Lower lobe of right lung (tissue), 2 donors: Measurements from ENCODE around the gene FAM83C. TPM values are rescaled to one million over a fixed set of nuclear protein-coding genes. Genes with fewer than 3 reads are reported as not detected.

Experiments
- ATAC-seq, 2 donors: fragments of 200-7000 bp; cut with Tn5 transposase; one replicate each; pipeline ENCODE4 v1.9.1; 2020 to 2022; ENCODE audit warnings: mild to moderate bottlenecking in 2 of 2, moderate library complexity in 2 of 2
- DNase-seq: peaks from one replicate; pipeline ENCODE4 v3.0.0-alpha.2; 2020
- H3K27ac ChIP-seq: fragments of 200-600 bp; one replicate; pipeline ENCODE4 v1.8.0; 2022
- H3K27me3 ChIP-seq: fragments of 200-600 bp; one replicate; pipeline ENCODE4 v1.8.0; 2022; ENCODE audit warnings: low read depth
- H3K36me3 ChIP-seq: fragments of 200-600 bp; one replicate; pipeline ENCODE4 v1.8.0; 2022; ENCODE audit warnings: mild to moderate bottlenecking
- H3K4me1 ChIP-seq: fragments of 200-600 bp; one replicate; pipeline ENCODE4 v1.8.0; 2022
- H3K4me3 ChIP-seq: fragments of 200-600 bp; one replicate; pipeline ENCODE4 v1.8.0; 2022; ENCODE audit warnings: mild to moderate bottlenecking
- H3K9me3 ChIP-seq: fragments of 200-600 bp; one replicate; pipeline ENCODE4 v1.8.0; 2022
- intact Hi-C: fragments of 100-400 bp; cut with DNase I; formaldehyde crosslinking; loops from one replicate; pipeline ENCODE4 v1.11.0; 2022
- total RNA-seq: library from RNA; stranded (reverse); fragmentation: NEBNext Ultra II Directional; extraction: Animal tissue kit (Norgen Biotek cat#: 25700); gene quantifications from one replicate; pipeline ENCODE4 v1.2.1, GENCODE V29; 2021
- TF ChIP-seq, protein P1 (sequence below): fragments of 200-600 bp; IDR thresholded peaks from one replicate; pipeline ENCODE4 v1.8.0; 2022; ENCODE audit warnings: antibody characterized with exemption, mild to moderate bottlenecking
- donor health status: DM: no; HTN: yes; CAD: no; lungs with severe emphysema.

FAM83C gene
- total RNA-seq, 1 donor from 2014 or later, result not detected

DNA sequence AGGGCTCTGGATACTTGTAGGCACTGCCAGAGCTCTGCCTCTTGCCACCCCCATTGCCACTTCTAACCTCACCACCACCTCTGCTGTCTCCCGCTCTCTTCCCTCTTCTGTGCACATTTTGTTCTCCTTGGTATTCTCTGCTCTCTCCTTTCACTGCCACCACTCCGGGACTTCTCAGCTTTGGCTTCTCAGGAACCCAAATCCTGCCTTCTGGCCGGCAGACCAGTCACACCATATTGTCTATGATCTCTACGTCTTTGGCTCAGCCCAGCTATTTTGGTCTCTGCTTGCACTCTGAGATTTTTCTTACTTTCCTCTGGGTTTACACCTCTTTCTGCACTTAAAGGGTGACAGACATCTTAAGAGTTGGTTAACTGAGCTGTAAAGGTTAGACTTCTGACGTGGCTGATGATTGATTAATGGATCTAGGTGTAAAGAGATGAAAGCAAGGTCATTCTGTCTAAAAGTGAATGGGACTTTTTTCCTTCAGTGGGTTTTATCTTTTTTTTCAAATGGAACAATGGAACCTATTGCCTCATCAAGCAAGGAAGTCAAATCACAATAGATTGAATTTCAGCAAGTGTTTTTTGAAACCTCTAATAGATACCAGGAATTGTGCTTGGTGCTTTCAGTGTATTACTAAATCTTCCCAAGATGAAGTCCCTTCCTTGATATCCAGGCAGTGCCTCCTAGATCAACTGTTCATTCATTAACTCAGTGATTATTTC, 52.0 kb downstream of the FAM83C start:
- Histone ChIP-seq H3K27me3 (no peaks in the 10 kb centered on the region), H3K27ac (no peak overlapping the region), H3K9me3 (no peaks in the 10 kb centered on the region), H3K36me3 (peaks cover 5% of the 10 kb centered on the region), H3K4me1 (no peaks in the 10 kb centered on the region), H3K4me3 (no peak overlapping the region)
- intact Hi-C loops, result no loop called here
- TF ChIP-seq, protein P1, sequence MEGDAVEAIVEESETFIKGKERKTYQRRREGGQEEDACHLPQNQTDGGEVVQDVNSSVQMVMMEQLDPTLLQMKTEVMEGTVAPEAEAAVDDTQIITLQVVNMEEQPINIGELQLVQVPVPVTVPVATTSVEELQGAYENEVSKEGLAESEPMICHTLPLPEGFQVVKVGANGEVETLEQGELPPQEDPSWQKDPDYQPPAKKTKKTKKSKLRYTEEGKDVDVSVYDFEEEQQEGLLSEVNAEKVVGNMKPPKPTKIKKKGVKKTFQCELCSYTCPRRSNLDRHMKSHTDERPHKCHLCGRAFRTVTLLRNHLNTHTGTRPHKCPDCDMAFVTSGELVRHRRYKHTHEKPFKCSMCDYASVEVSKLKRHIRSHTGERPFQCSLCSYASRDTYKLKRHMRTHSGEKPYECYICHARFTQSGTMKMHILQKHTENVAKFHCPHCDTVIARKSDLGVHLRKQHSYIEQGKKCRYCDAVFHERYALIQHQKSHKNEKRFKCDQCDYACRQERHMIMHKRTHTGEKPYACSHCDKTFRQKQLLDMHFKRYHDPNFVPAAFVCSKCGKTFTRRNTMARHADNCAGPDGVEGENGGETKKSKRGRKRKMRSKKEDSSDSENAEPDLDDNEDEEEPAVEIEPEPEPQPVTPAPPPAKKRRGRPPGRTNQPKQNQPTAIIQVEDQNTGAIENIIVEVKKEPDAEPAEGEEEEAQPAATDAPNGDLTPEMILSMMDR, result no peak
- no peak for DNase-seq
- ATAC-seq, result no peak

DNA sequence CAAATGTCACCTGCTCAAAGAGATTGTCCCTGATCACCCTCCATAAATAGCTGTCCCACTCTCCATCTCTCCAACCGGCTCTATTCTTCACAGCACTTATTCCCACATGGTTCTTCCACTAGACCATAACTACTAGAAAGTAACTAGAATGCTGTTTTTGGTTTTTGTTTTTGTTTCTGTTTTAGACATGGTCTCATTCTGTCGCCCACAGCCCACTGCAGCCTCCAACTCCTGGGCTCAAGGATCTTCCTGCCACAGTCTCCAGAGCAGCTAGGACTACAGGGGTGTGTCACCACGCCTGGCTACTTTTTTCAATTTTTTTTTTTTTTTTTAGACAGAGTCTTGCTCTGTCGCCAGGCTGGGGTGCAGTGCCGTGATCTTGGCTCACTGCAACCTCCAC, 53.5 kb downstream of the FAM83C start:
- ATAC-seq (no peak), DNase-seq (no peak)
- Histone ChIP-seq H3K9me3 (no peaks in the 10 kb centered on the region), H3K36me3 (peaks cover 11% of the 10 kb centered on the region), H3K4me3 (no peak overlapping the region), H3K4me1 (no peaks in the 10 kb centered on the region), H3K27me3 (no peaks in the 10 kb centered on the region), H3K27ac (no peak overlapping the region)
- TF ChIP-seq, protein P1, result no peak
- intact Hi-C loops, result no loop called here

DNA sequence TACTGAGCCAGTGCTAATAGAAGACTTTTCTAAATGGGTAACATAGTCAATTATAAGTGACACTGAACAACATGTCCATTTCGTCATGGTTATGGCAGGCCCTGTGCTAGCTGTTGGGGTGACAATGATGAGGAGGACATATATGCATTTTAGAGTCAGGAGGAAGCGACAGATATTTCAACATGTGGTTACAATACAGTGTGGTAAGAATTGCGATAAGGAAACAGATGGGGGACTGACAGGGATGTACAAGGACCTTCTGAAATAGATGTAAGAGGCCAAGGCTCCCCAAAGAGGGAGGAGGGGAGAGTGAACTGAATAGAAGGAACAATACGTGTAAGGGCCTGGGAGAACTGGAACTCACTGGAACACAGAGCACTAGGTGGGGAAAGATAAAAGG, 54.1 kb downstream of the FAM83C start:
- intact Hi-C loops, result no loop called here
- Histone ChIP-seq H3K27ac (no peak overlapping the region), H3K4me3 (no peak overlapping the region), H3K27me3 (no peaks in the 10 kb centered on the region), H3K36me3 (peaks cover 11% of the 10 kb centered on the region), H3K4me1 (no peaks in the 10 kb centered on the region), H3K9me3 (no peaks in the 10 kb centered on the region)
- no peak for DNase-seq
- no peak for ATAC-seq
- TF ChIP-seq, protein P1, result no peak

DNA sequence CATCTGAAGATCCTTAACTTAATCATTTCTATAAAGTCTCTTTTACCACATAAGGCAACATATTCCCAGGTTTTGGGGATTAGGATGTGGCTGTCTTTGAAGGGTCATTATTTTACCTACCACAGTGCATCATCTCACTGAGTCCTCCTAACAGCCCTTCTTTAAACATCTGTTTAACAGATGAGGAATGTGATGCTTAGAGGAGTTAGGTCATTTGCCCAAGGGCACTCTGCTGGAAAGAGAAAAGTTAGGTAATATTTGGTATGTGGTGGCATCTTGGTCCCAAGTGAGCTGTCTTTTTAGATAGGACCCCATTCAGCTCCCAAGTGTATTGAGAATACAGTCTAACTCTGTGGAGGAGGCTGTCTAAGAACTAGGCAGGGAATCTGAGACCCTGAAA, 54.7 kb downstream of the FAM83C start:
- Histone ChIP-seq H3K4me1 (no peaks in the 10 kb centered on the region), H3K27ac (no peak overlapping the region), H3K36me3 (peaks cover 11% of the 10 kb centered on the region), H3K4me3 (no peak overlapping the region), H3K27me3 (no peaks in the 10 kb centered on the region), H3K9me3 (no peaks in the 10 kb centered on the region)
- no peak for ATAC-seq
- TF ChIP-seq, protein P1, result no peak
- intact Hi-C loops, result no loop called here
- no peak for DNase-seq

DNA sequence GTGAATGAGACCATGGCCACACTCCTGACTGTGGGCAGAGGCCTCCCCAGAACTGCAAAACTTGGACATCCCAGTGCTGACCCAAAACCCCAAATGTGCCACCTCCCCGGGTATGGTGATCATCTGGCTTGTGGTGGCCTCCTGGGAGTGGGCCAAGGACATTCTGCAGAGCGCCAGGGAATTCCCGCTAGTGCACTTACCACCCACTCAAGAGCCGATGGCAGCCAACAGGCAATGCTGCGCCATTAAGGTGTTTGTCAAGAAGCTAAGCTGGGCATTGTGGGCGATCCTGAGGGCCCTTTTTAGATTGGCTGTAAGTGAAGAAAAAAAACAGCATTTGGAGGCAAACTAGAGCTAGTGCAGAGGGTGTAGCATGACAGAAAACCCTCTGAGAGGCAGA, 56.3 kb downstream of the FAM83C start:
- no peaks in the 10 kb centered on the region for H3K9me3 ChIP-seq
- H3K36me3 ChIP-seq, result peaks cover 11% of the 10 kb centered on the region
- H3K4me1 ChIP-seq, result no peaks in the 10 kb centered on the region
- no peaks in the 10 kb centered on the region for H3K27me3 ChIP-seq
- DNase-seq, result peak; percentile 70
- no peak overlapping the region for H3K27ac ChIP-seq
- ATAC-seq, result peak; percentile 78 to 91
- TF ChIP-seq, protein P1, result no peak
- intact Hi-C loops, result no loop called here
- H3K4me3 ChIP-seq, result no peak overlapping the region

Other genes with a start within 250 kb of the FAM83C start
- 63.2 TPM for gene TRPC4AP, start 199.6 kb downstream of the FAM83C start, total RNA-seq
- gene EDEM2, start 145.1 kb downstream of the FAM83C start, total RNA-seq, result 45.4 TPM
- gene PROCR, start 120.4 kb downstream of the FAM83C start, total RNA-seq, result 15.7 TPM
- 5.3 TPM for gene MMP24, start 65.7 kb downstream of the FAM83C start, total RNA-seq
- gene MMP24OS, start 14.3 kb downstream of the FAM83C start, total RNA-seq, result 78.7 TPM
- 72.6 TPM for gene EIF6, start 7.7 kb downstream of the FAM83C start, total RNA-seq
- 52.3 TPM for gene UQCC1, start 119.5 kb upstream of the FAM83C start, total RNA-seq
- 0.86 TPM for gene GDF5, start 145.8 kb upstream of the FAM83C start, total RNA-seq
- 30.7 TPM for gene CEP250, start 163.2 kb upstream of the FAM83C start, total RNA-seq
- not detected for gene C20orf173, start 237.2 kb upstream of the FAM83C start, total RNA-seq
- 189 TPM for gene ERGIC3, start 249.7 kb upstream of the FAM83C start, total RNA-seq